HG03175 (cell line): ENCODE results near the gene TMPRSS4.

Source experiments
- ATAC-seq: cut with Tn5 transposase; IDR thresholded peaks from one replicate; pipeline ENCODE4 v1.9.1; 2021; ENCODE audit warnings: mild to moderate bottlenecking, moderate library complexity; ENCODE audit not compliant: unreplicated experiment

TMPRSS4 gene

DNA sequence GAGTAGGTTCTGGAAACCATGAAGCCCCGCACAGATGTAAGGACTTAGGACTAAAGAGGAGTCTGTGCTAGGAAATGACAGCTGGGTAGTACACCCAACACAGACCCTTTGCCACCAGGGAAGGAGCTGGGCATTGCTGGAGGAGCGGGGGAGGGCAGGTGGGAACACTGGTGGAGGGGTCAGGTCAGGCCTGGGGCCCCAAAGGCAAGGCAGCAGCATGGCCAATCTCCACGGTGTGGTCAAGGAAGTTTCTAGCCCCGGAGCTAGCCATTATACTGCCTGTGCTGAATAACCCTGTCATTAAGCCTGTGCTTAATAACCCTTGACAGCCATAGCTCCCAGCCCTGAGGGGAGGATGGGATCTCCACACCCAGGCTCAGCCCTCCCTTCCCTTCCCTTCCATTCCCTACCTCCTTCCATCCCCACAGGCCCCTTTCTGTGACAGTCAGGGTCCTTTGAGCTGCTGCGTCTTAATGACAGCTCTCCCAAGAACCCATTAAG, 2.1 kb downstream of the TMPRSS4 start:
- ATAC-seq, result no peak

- ATAC-seq, result no peak
These were observed 2.6 kb downstream of the TMPRSS4 start for GRCh38 chr11:118079491-118079890.

DNA sequence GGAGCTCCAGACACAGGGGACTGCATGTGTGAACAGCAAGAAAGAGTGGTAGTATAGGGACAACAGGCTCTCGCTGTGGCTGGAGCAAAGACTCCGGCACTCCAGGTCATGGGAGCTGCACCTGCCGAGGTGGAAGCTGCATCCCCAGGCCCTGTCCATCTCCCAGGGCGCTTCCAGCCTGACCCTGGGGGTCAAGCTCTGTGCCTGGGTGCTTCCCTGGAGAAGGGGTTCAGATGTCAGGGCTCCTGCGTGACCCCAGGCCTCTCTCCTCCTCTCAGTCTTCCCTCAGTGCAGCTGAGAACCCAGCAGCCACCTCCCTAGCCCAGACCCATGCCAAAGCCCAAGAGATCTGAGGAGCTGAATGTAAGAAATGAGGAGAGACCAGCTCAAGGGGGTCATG, 3.4 kb downstream of the TMPRSS4 start:
- no peak for ATAC-seq

GRCh38 chr11:118081241-118081958, 4.5 kb downstream of the TMPRSS4 start:
- no peak for ATAC-seq

- no peak for ATAC-seq
These were observed 6.1 kb downstream of the TMPRSS4 start for GRCh38 chr11:118082880-118083552.

GRCh38 chr11:118084247-118084646, 7.4 kb downstream of the TMPRSS4 start:
- no peak for ATAC-seq

DNA sequence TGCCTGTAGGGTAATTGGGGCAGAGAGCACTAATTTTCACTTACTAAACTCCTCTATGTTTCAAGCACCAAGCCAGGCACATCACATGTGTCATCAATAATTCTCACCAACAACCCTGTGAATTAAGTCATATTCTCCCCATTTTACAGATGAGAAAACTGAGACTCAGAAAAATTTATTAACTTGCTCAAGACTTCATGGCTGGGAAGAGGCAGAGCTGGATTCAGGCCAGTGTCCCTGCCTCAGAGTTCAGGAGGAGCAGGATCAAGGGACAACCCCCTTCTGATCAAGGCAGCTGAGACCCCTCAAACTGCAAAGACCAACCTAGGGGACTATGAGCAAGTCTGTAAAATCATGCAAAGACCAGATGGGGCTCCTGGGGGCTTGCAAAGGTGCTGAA, 7.8 kb downstream of the TMPRSS4 start:
- ATAC-seq, result no peak

- ATAC-seq, result no peak
These were observed 10.3 kb downstream of the TMPRSS4 start, which contains the start of gene SMIM35 for GRCh38 chr11:118086913-118087768. Gene SMIM35 (minus strand): TSS chr11:118086963. CDS start chr11:118086757, 206 bp downstream.

DNA sequence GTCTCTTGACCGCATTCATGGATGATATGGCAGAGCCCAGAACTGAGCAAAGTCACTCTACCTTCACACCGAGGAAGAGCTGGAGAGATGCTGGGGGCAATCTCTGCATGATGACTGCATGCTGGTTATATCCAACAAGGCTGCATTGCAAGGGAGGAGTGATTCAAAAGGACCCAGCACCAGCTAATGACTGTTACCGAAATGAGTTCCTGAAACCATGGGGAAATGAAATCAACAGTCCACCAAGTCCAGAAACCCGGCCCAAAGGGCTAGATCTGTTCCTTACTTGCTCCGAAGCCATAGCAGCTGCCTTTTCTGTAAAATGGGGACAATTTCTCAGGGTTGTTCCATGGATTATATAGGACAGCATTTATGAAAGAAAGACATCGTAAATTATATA, 11.1 kb downstream of the TMPRSS4 start:
- ATAC-seq, result no peak

- ATAC-seq, result no peak
These were observed 11.7 kb downstream of the TMPRSS4 start for GRCh38 chr11:118088531-118088930.

DNA sequence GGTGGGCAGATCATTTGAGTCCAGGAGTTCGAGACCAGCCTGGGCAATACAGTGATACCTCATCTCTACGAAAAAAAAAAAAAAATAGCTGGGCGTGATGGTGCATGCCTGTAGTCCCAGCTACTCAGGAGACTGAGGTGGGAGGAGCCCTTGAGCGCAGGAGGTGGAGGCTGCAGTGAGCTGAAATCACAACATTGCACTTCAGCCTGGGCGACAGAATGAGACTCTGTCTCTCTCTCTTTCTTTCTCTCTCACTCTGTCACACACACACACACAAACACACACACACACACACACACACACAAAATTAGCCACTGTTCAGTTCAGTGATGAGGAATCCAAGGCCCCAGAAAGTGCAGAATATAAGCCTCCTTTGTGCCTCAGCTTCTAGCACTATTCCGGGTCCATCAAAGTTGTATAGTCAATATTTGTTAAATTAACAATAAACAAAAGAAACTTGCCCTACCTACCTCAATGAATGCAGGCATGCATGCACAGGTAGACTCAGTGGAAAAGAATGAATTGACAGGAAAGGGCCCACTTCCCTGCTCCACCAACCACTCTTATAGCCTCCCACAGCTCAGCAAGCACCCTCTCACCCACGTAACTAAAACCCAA, 13.8 kb downstream of the TMPRSS4 start:
- no peak for ATAC-seq

- ATAC-seq, result no peak
These were observed 14.8 kb downstream of the TMPRSS4 start for GRCh38 chr11:118091690-118092089.

DNA sequence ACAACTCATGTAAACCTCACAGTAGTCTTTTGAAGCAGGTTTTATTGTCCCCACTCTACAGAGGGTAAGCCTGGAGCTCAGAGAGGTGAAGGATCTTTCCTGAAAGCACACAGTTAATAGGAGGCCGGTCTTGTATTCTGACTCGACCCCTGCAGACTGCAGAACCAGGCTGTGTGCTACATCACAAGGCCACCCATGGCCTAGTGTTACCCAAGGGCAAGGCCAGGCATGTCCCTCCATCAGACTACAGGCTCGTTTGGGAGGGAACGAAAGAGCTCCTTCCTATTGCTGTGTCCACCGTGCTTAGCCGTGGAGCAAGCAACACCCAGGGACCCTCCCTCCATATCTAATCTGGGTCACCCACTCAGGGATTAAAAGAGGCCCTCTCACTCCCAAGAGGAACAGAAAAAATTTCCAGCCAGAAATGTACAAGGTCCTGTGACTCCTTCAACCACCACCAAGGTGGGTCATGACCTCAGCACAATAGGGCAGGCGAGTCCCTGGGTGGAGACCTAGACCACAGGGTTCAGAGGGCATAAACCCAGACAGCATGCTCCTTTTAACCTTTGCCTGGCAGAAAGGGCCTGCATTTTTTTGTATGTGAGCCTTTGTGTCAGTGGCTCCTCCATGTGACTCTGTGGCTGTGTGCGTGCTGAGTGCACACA, 16.2 kb downstream of the TMPRSS4 start:
- ATAC-seq, result no peak

DNA sequence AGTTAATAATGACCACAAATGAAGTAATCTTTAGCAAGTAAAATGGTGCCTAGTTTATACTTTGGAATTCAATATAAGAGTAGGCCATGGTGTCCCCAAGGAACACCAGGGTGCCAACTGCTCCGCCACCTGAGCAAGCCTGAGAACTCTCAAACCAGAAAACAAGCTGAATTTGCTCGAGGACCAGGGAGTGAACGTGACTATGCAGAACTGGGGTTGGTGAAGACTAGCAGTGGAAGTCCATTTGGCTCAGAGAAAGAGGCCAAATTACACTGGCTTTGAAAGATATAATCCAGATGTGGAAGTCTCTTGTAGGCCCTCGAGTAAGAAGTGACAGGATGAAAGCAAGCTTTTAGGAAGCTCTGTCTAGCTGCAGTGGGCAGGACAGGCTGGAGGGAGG, 18.6 kb downstream of the TMPRSS4 start:
- no peak for ATAC-seq

DNA sequence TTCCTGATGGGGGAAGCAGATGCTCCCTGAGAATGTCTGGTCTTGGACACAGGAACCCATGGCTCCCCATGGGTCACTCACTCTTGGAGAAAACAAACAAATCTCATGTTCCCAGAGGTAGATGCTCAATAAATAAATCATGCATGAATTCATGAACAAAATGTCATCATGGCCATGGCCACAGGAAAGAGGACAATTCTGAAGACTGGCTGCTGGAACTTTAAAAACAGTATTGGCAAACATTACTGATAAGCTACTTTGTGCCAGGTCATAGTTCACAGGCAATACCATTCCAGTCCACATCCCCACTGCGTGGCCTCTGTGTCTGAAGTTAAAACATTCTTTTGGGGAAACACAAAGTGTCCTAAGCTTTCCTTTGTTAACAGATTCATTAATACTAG, 19.1 kb downstream of the TMPRSS4 start:
- no peak for ATAC-seq

GRCh38 chr11:118098996-118099837, 22.3 kb downstream of the TMPRSS4 start:
- no peak for ATAC-seq

- no peak for ATAC-seq
These were observed 23.1 kb downstream of the TMPRSS4 start for GRCh38 chr11:118099838-118100556.

DNA sequence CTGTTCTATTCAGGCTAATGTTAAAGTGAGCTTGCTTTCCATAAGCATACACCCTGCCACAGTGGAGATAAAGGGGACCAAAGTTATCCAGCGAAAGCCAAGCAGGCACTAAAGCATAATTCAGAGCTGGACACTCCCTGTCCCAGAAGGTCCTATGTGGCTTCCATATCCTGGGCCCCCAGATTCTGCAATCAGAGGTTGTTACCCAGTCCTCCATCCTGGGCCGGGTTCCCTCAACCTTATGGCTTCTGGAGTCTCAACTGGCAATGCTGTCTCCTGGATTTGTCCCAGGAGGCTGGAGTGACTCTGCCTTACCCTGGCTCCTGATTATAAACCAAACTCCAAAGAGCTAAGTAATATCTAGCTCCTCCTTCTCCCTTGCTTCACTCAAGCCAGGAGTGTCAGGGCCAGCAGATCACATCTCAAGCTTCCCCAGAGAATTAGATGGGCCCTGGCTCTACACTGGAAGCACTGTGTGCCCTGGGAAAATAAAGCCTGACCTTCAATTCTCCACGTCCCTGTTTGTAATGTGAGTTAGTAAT, 23.9 kb downstream of the TMPRSS4 start:
- no peak for ATAC-seq
